ENCODE measurements around the gene NEFH.

Gene NEFH

GRCh38 chr22:29519996-29520395, 40.0 kb downstream of the NEFH start:
- H3K27ac ChIP-seq: no peak overlapping the region
- no peak for DNase-seq (ENCODE audit: low spot score)
- TF ChIP-seq CTCF (conservative IDR thresholded peaks at IDR 0.05; ENCODE audit: low read depth): no peak
- ChIA-PET POLR2A (ENCODE audit: low non-redundant PET) (no interaction called here), CTCF (no interaction called here)

DNA sequence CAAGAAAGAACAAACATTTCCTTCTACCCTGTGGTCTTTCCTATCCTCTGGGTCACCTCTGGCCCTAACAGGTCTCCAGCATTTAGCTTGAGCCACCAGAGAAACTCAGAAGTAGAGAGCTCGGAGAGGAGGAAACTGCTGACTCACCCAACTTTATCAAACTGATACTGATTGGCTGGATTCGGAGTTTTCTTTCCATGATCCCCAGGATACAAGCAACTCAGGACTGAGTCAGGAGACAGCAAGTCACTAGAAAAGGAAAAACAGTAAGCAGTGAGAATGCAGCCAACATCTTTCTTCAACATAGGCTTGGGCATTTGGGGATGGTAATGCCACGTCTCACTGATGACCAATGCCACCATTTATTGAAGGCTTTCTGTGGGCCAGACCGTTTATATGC, 40.8 kb downstream of the NEFH start:
- CTCF ChIA-PET: no interaction called here
- no peak for DNase-seq (ENCODE audit: low spot score)
- TF ChIP-seq CTCF (conservative IDR thresholded peaks at IDR 0.05; ENCODE audit: low read depth): no peak
- no peak overlapping the region for H3K27ac ChIP-seq
- POLR2A ChIA-PET (ENCODE audit: low non-redundant PET): no interaction called here

DNA sequence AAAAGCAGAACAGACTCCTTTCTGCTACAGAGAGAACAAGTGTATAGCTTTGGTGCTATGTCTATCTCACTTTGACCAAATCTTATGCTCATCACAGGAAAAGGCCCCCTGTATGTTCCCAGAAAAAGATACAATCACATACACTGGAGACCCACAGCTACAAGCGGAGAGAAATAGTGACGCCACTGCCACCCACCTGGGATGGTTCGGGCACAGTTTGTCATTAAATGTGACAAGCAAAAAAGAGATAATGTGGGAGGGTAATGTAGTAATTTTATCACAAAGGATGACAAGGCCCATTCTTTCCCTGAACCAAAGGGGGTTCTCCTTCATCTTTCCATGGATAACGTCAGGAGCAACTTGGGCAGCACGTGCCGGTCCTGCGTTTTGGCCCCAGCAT, 41.5 kb downstream of the NEFH start:
- no peak for TF ChIP-seq CTCF (conservative IDR thresholded peaks at IDR 0.05; ENCODE audit: low read depth)
- DNase-seq (ENCODE audit: low spot score): no peak
- ChIA-PET CTCF (no interaction called here), POLR2A (ENCODE audit: low non-redundant PET) (no interaction called here)
- no peak overlapping the region for H3K27ac ChIP-seq

GRCh38 chr22:29523761-29524160, 43.7 kb downstream of the NEFH start:
- CTCF ChIA-PET: no interaction called here
- TF ChIP-seq CTCF (conservative IDR thresholded peaks at IDR 0.05; ENCODE audit: low read depth): no peak
- POLR2A ChIA-PET (ENCODE audit: low non-redundant PET): no interaction called here
- no peak for DNase-seq (ENCODE audit: low spot score)
- H3K27ac ChIP-seq: no peak overlapping the region

- CTCF ChIA-PET: interaction anchor here (0.5 to 0.9 kb wide), 2 partner anchors 27 to 95 kb away, joined by 4 to 5 read pairs; no protein-coding TSS in a partner anchor
- DNase-seq (ENCODE audit: low spot score): peak; percentile 12
- H3K27ac ChIP-seq: no peak overlapping the region
- no peak for TF ChIP-seq CTCF (conservative IDR thresholded peaks at IDR 0.05; ENCODE audit: low read depth)
- POLR2A ChIA-PET (ENCODE audit: low non-redundant PET): no interaction called here
Observed at GRCh38 chr22:29524442-29525191, 44.6 kb downstream of the NEFH start.

DNA sequence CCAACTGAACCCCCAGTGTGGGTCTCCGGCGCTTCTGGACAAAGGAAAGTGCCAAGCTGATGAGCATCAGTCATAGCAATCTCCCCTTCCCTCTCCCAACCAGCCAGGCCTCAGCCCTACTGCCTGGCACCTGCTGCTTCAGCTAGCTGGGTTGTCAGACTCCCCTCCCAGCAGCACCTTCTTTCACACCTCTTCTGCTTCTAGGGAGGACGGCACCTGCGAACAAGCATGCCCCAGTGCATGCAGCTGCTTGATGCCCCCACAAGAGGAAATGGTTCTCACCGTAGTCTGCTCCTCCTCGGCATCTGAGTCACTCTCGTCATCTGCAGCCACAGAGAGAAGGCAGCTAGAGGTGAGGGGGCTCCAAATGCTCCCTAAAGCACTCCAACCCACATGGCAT, 48.1 kb downstream of the NEFH start:
- no peak for DNase-seq (ENCODE audit: low spot score)
- CTCF ChIA-PET: no interaction called here
- H3K27ac ChIP-seq: no peak overlapping the region
- POLR2A ChIA-PET (ENCODE audit: low non-redundant PET): no interaction called here
- no peak for TF ChIP-seq CTCF (conservative IDR thresholded peaks at IDR 0.05; ENCODE audit: low read depth)

All from RWPE1 (cell line).